Spleen (tissue), 7 donors: ENCODE measurements around the gene UBASH3A.

Source experiments
- CTCF ChIP-seq, 11 experiments: fragments of 200-600 bp in 7 of 11; fragments of 450-650 bp in 4 of 11; sonication (generic) in 4 of 11; IDR thresholded peaks in 8 of 11; conservative IDR thresholded peaks in 3 of 11; 1 replicate in 7 of 11; 2 replicates in 4 of 11; pipeline versions ENCODE4 v1.4.0 to v1.8.0; 2016 to 2021; ENCODE audit warnings: antibody characterized with exemption in 11 of 11, inconsistent platforms in 4 of 11, mild to moderate bottlenecking in 1 of 11
- POLR2A ChIP-seq, 3 donors: fragments of 450-650 bp; IDR thresholded peaks; one replicate each; pipeline ENCODE4 v1.5.1; 2017; ENCODE audit warnings: antibody characterized with exemption in 3 of 3, mild to moderate bottlenecking in 1 of 3
- POLR2AphosphoS5 ChIP-seq, 3 donors: sonication (generic); formaldehyde crosslinking; IDR thresholded peaks; one replicate each; pipeline ENCODE4 v1.5.1; 2017; ENCODE audit warnings: antibody characterized with exemption in 3 of 3
- donor health status: DM: no; HTN: no; CAD: no; lungs with moderate emphysema.
- donor health status: DM: no; HTN: no; CAD: no.
- donor health status: DM: no; HTN: no; CAD: no.

- TF ChIP-seq POLR2A (IDR thresholded peaks at IDR 0.05) (no peak), CTCF (IDR thresholded peaks at IDR 0.05 in 8 of 11, conservative IDR thresholded peaks at IDR 0.05 in 3 of 11) (no peak), POLR2AphosphoS5 (IDR thresholded peaks at IDR 0.05) (no peak)
These were observed 87.6 kb downstream of the UBASH3A start for GRCh38 chr21:42491328-42491727.
